NCI-H146 treated with DMSO at 0.1 percent for 48 hours (cell line): ENCODE results near the gene ISLR.
"Not testable (repeated sequence)": the region's sequence is repeated elsewhere in the genome, so short reads cannot be mapped to it uniquely, and the experiment has no call there.

Source experiments
- DNase-seq: peaks from one replicate; lab custom pipeline; 2025; ENCODE audit not compliant: unreplicated experiment; lab: John Stamatoyannopoulos, UW

The ISLR gene

GRCh38 chr15:74136814-74137536 lies 36.5 kb upstream of the ISLR start:
- no peak for DNase-seq

GRCh38 chr15:74137537-74137894 lies 36.0 kb upstream of the ISLR start:
- DNase-seq, result no peak

- no peak for DNase-seq
Measured at GRCh38 chr15:74138642-74139041, 34.9 kb upstream of the ISLR start.

- DNase-seq, result no peak
Measured at GRCh38 chr15:74141591-74141990, 31.9 kb upstream of the ISLR start.

- no peak for DNase-seq
Measured at GRCh38 chr15:74144153-74144775, 29.2 kb upstream of the ISLR start.

- no peak for DNase-seq
Measured at GRCh38 chr15:74146277-74146800, 27.2 kb upstream of the ISLR start.

- no peak for DNase-seq
Measured at GRCh38 chr15:74147051-74147450, 26.5 kb upstream of the ISLR start.

- DNase-seq, result no peak
Measured at GRCh38 chr15:74155766-74156417, 17.6 kb upstream of the ISLR start.

GRCh38 chr15:74156678-74157411 lies 16.7 kb upstream of the ISLR start:
- DNase-seq, result peak; percentile 24

GRCh38 chr15:74157868-74158827 lies 15.4 kb upstream of the ISLR start:
- no peak for DNase-seq

- no peak for DNase-seq
Measured at GRCh38 chr15:74158855-74159650, 14.5 kb upstream of the ISLR start.

- DNase-seq, result no peak
Measured at GRCh38 chr15:74159773-74160172, 13.7 kb upstream of the ISLR start.

GRCh38 chr15:74160390-74160789 lies 13.1 kb upstream of the ISLR start:
- not testable (repeated sequence) for DNase-seq

- not testable (repeated sequence) for DNase-seq
Measured at GRCh38 chr15:74162195-74162536, 11.3 kb upstream of the ISLR start.

GRCh38 chr15:74165461-74165860 lies 8.0 kb upstream of the ISLR start:
- DNase-seq, result no peak

GRCh38 chr15:74167891-74168331 lies 5.6 kb upstream of the ISLR start:
- DNase-seq, result no peak

GRCh38 chr15:74168711-74169126 lies 4.8 kb upstream of the ISLR start:
- no peak for DNase-seq

- no peak for DNase-seq
Measured at GRCh38 chr15:74170071-74170844, 3.3 kb upstream of the ISLR start.
